Stomach smooth muscle (tissue), 2 donors: ENCODE measurements around the gene PRKCQ.
"Not testable (repeated sequence)": the region's sequence is repeated elsewhere in the genome, so short reads cannot be mapped to it uniquely, and the experiment has no call there.

Source experiments
- H3K27ac ChIP-seq: one replicate; pipeline ENCODE4 v1.7.0; 2013; ENCODE audit warnings: mild to moderate bottlenecking, low read length, inconsistent platforms
- H3K27me3 ChIP-seq, 2 donors: one replicate each; pipeline ENCODE4 v1.7.0; 2013; ENCODE audit warnings: low read length in 2 of 2; ENCODE audit not compliant: insufficient read depth in 2 of 2, control insufficient read depth in 1 of 2
- H3K36me3 ChIP-seq, 2 donors: one replicate each; pipeline ENCODE4 v1.7.0; 2013; ENCODE audit warnings: low read length in 2 of 2; ENCODE audit not compliant: control insufficient read depth in 2 of 2, insufficient read depth in 2 of 2
- H3K4me1 ChIP-seq: one replicate; pipeline ENCODE4 v1.7.0; 2013; ENCODE audit warnings: low read length; ENCODE audit not compliant: control insufficient read depth, insufficient read depth
- H3K4me3 ChIP-seq, 2 donors: one replicate each; pipeline ENCODE4 v1.7.0; 2013; ENCODE audit warnings: low read length in 2 of 2
- H3K9ac ChIP-seq, 2 donors: one replicate each; pipeline ENCODE4 v1.7.0; 2013; ENCODE audit warnings: low read length in 2 of 2, mild to moderate bottlenecking in 1 of 2
- H3K9me3 ChIP-seq, 2 donors: one replicate each; pipeline ENCODE4 v1.7.0; 2013; ENCODE audit warnings: low read length in 2 of 2; ENCODE audit not compliant: control insufficient read depth in 2 of 2
- donor health status: healthy.
- donor health status: Pancreatic carcinoma.

Gene PRKCQ

DNA sequence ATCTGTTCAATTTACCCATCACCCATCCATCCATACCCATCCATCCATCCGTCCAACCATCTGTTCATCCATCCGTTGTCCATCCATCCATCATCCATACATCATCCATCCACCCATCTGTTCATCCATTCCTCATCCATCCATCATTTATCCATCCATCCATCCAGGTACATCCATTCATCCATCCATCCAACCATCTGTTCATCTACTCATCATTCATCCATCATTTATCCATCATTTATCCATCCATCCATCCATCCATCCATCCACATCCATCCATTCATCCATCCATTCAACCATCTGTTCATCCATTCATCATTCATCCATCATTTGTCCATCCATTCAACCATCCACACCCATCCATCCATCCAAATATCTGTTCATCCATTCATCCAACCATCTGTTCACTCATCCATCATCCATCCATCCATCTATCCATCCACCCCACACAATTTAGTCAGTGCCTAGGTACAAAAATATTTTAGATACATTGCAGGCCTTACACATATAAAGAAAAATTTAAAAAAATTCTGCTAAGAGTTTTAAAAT, 119.1 kb downstream of the PRKCQ start:
- no peak overlapping the region for H3K9ac ChIP-seq
- H3K36me3 ChIP-seq = no peaks in the 10 kb centered on the region
- no peak overlapping the region for H3K27ac ChIP-seq
- no peak overlapping the region for H3K4me3 ChIP-seq
- H3K4me1 ChIP-seq = no peaks in the 10 kb centered on the region
- no peaks in the 10 kb centered on the region for H3K27me3 ChIP-seq
- H3K9me3 ChIP-seq = peaks cover 4 to 9% of the 10 kb centered on the region in 2 donors

GRCh38 chr10:6458814-6459213, 121.3 kb downstream of the PRKCQ start:
- Histone ChIP-seq H3K4me1 (no peaks in the 10 kb centered on the region), H3K36me3 (no peaks in the 10 kb centered on the region), H3K9ac (no peak overlapping the region), H3K27ac (no peak overlapping the region), H3K9me3 (peaks cover 4 to 9% of the 10 kb centered on the region in 2 donors), H3K27me3 (no peaks in the 10 kb centered on the region), H3K4me3 (no peak overlapping the region)

GRCh38 chr10:6457376-6457775, 122.7 kb downstream of the PRKCQ start:
- Histone ChIP-seq H3K27me3 (no peaks in the 10 kb centered on the region), H3K27ac (no peak overlapping the region), H3K9me3 (peaks cover 4 to 9% of the 10 kb centered on the region in 2 donors), H3K36me3 (no peaks in the 10 kb centered on the region), H3K9ac (no peak overlapping the region), H3K4me3 (no peak overlapping the region), H3K4me1 (no peaks in the 10 kb centered on the region)

DNA sequence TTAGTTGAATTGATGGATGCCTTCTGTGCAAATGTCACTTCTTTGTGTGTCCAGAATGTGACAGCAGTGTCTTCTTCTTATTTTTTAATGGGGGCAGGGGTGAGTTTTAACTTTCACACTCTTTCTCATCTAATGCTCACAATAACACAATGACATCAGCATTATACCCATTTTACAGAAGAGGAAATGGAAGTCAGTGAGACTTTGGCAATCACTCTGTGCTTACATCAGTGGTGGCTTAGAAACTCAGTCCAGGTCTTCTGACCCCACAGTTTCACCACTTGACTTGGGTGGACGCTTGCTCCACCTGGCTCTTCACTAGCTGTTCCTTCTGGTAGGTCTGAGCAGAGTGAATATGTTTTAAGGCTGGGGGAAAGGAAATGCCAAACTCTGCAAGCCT, 124.0 kb downstream of the PRKCQ start:
- H3K4me3 ChIP-seq = no peak overlapping the region
- H3K9ac ChIP-seq = no peak overlapping the region
- no peak overlapping the region for H3K27ac ChIP-seq
- H3K36me3 ChIP-seq = no peaks in the 10 kb centered on the region
- H3K27me3 ChIP-seq = no peaks in the 10 kb centered on the region
- H3K4me1 ChIP-seq = no peaks in the 10 kb centered on the region
- peaks cover 3 to 9% of the 10 kb centered on the region in 2 donors for H3K9me3 ChIP-seq

GRCh38 chr10:6455592-6455991, 124.5 kb downstream of the PRKCQ start:
- Histone ChIP-seq H3K27ac (no peak overlapping the region), H3K4me3 (no peak overlapping the region)

GRCh38 chr10:6446711-6447110, 133.4 kb downstream of the PRKCQ start:
- H3K27ac ChIP-seq = no peak overlapping the region
- no peaks in the 10 kb centered on the region for H3K27me3 ChIP-seq
- H3K9me3 ChIP-seq = no peaks in the 10 kb centered on the region
- H3K4me3 ChIP-seq = no peak overlapping the region
- no peaks in the 10 kb centered on the region for H3K4me1 ChIP-seq
- H3K9ac ChIP-seq = no peak overlapping the region
- no peaks in the 10 kb centered on the region for H3K36me3 ChIP-seq

More at GRCh38 chr10:6455592-6455991, 124.5 kb downstream of the PRKCQ start:
- H3K36me3 ChIP-seq = no peaks in the 10 kb centered on the region
- H3K9ac ChIP-seq = no peak overlapping the region
- H3K27me3 ChIP-seq = no peaks in the 10 kb centered on the region
- no peaks in the 10 kb centered on the region for H3K4me1 ChIP-seq
- peaks cover 3 to 4% of the 10 kb centered on the region in 2 donors for H3K9me3 ChIP-seq

DNA sequence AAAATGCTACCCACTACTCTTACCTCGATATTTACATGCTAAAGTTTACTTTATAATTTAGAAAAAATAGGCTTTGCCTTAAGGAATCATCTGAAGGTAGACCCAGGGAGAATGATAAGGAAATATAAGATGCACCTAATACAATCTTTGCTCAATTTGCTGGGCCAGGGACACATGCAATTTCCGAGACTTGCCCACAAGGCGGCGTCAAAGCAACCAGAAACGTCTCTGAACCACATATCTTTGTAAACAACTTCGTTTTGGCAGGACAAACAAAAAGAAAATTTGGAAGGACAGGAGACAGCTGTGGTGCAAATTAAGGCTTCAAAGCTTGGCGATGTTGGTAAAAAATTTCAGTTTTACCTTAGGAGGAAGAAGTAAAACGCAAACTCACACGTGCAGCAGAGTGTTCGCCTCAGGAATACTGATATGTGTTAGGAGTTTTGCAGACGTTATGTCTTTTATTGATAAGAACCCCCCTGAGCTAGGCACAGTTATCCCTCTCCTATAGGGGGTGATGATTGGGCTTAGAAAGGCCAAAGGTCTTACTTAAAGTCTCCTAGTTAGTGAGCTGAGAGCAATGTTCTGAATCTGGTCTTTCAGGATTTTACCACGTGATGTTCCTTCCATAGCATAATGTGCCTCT, 134.3 kb downstream of the PRKCQ start:
- no peaks in the 10 kb centered on the region for H3K4me1 ChIP-seq
- no peak overlapping the region for H3K4me3 ChIP-seq

GRCh38 chr10:6439875-6440274, 140.2 kb downstream of the PRKCQ start:
- not testable (repeated sequence) for H3K4me3 ChIP-seq, H3K4me1 ChIP-seq, H3K36me3 ChIP-seq, H3K9ac ChIP-seq, H3K27ac ChIP-seq, H3K27me3 ChIP-seq, H3K9me3 ChIP-seq

More for the DNA sequence above, 134.3 kb downstream of the PRKCQ start:
- Histone ChIP-seq H3K9me3 (no peaks in the 10 kb centered on the region), H3K27me3 (no peaks in the 10 kb centered on the region), H3K36me3 (no peaks in the 10 kb centered on the region), H3K27ac (no peak overlapping the region), H3K9ac (no peak overlapping the region)

- Histone ChIP-seq H3K4me1 (peaks cover 12% of the 10 kb centered on the region), H3K4me3 (no peak overlapping the region), H3K9me3 (no peaks in the 10 kb centered on the region), H3K9ac (no peak overlapping the region), H3K27ac (no peak overlapping the region), H3K27me3 (no peaks in the 10 kb centered on the region), H3K36me3 (no peaks in the 10 kb centered on the region)
Observed at GRCh38 chr10:6431861-6432260, 148.2 kb downstream of the PRKCQ start.

DNA sequence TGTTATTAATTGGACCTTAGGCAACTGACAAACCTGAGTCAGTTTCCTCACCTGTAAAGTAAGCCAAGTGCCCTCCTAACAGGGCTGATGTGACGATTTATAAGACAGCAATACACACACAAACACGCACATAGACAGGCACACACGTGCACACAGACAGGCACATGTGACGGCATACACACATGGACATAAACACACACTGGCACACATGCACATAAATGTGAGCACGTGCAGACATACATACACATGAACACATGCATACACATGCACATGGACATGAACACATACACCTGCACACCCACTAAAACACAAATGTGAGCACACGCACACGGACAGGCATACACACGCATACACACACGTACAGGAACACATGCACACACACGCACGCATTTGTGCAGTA, 148.9 kb downstream of the PRKCQ start:
- Histone ChIP-seq H3K9me3 (no peaks in the 10 kb centered on the region), H3K27ac (no peak overlapping the region), H3K9ac (no peak overlapping the region)

DNA sequence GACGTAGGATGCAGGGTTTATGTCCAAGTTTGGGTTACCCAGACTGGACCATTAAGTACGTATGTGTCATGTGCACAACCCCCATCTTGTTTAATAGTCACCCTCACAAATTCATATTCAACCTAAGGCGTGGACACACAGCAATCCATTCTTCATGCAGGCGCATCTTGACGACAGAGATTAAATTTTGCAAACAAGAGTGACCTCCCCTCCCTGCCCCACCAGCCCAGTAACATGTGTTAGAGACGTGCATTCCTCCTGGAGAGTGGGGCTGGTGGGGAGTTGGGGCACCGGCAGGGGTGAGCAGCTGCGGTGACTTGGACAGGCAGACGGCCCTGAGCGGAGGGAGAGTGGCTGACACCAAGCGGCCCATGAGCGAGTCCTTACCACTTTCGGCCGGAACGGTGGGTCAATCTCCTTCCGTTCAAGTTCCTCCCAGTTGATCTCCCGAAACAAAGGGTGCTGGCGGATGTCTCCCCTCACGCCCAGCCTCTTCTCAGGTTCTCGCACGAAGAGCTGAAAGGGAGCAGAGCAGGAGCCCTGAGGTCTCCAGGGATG, 149.6 kb downstream of the PRKCQ start:
- H3K4me1 ChIP-seq = peaks cover 12% of the 10 kb centered on the region
- H3K27me3 ChIP-seq = no peaks in the 10 kb centered on the region
- no peaks in the 10 kb centered on the region for H3K36me3 ChIP-seq
- no peak overlapping the region for H3K27ac ChIP-seq
- H3K9ac ChIP-seq = no peak overlapping the region
- no peak overlapping the region for H3K4me3 ChIP-seq
- no peaks in the 10 kb centered on the region for H3K9me3 ChIP-seq

More for the DNA sequence above, 148.9 kb downstream of the PRKCQ start:
- Histone ChIP-seq H3K4me1 (peaks cover 12% of the 10 kb centered on the region), H3K36me3 (no peaks in the 10 kb centered on the region), H3K4me3 (no peak overlapping the region), H3K27me3 (no peaks in the 10 kb centered on the region)
